ENCODE results near the gene CAMTA1. TPM values are rescaled to one million over a fixed set of nuclear protein-coding genes. Genes with fewer than 3 reads are reported as not detected.

The CAMTA1 gene
- polyA plus RNA-seq, 1 of the 3 experiments (the other 2 are of a cell fraction) = 63.1 TPM

- WGBS (ENCODE audit: low lambda C conversion rate) = 54% methylated on average over 11 of the region's 14 CpGs
- no peak overlapping the region for H3K9ac ChIP-seq
- H3K4me3 ChIP-seq (ENCODE audit: low read depth in 2 of 2, low read length in 1 of 2) = no peak overlapping the region
- H3K4me1 ChIP-seq (ENCODE audit: control insufficient read depth in 1 of 2, insufficient read depth in 2 of 2, low read depth in 1 of 2, low read length in 1 of 2) = no peaks in the 10 kb centered on the region
- TF ChIP-seq TEAD4 (IDR thresholded peaks at IDR 0.05; ENCODE audit: borderline replicate concordance, insufficient read depth) = no peak
- H3K79me2 ChIP-seq (ENCODE audit: insufficient read depth) = no peaks in the 10 kb centered on the region
- H3K36me3 ChIP-seq (replicated peaks in 1 of 2; ENCODE audit: control insufficient read depth in 1 of 2, insufficient read depth in 2 of 2, low read length in 1 of 2) = no peaks in the 10 kb centered on the region
- H3K4me2 ChIP-seq = no peak overlapping the region
- H4K20me1 ChIP-seq (ENCODE audit: insufficient read depth) = no peaks in the 10 kb centered on the region
- no peaks in the 10 kb centered on the region for H3K27me3 ChIP-seq (ENCODE audit: insufficient read depth)
- ChIA-PET POLR2A (no interaction called here), CTCF (no interaction called here)
- H2AFZ ChIP-seq (ENCODE audit: low read depth) = no peak overlapping the region
- H3K9me3 ChIP-seq = no peaks in the 10 kb centered on the region
- H3K9me2 ChIP-seq = no peaks in the 10 kb centered on the region
- no peaks in the 10 kb centered on the region for H3F3A ChIP-seq (replicated peaks; ENCODE audit: insufficient read depth)
- no peak for DNase-seq
- H3K27ac ChIP-seq (ENCODE audit: low read depth in 2 of 2, low read length in 1 of 2) = no peak overlapping the region
Observed at GRCh38 chr1:6984536-6984935, 199.3 kb downstream of the CAMTA1 start.

DNA sequence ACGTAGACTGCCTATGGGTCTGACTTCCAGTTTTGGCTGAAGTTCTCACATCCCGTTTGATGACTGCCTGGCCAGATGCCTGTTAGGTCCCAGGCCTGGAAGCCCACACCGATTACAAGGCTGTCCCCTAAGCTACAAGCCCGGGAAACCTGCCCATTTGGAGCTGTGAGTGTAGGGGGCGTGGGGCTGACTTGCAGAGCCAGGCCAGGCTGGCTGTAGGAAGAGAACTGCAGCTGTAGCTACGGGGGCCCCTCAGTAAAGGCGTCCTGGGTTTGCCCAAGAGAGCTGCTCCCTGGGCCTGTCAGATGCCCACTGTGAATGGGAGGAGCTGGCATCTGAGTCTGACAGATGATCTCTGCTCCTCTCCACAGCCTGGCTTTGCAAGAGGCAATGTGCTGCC is 199.7 kb downstream of the CAMTA1 start:
- TF ChIP-seq REST (IDR thresholded peaks at IDR 0.05; ENCODE audit: low read depth, low read length) = no peak
- TF ChIP-seq, protein P1, sequence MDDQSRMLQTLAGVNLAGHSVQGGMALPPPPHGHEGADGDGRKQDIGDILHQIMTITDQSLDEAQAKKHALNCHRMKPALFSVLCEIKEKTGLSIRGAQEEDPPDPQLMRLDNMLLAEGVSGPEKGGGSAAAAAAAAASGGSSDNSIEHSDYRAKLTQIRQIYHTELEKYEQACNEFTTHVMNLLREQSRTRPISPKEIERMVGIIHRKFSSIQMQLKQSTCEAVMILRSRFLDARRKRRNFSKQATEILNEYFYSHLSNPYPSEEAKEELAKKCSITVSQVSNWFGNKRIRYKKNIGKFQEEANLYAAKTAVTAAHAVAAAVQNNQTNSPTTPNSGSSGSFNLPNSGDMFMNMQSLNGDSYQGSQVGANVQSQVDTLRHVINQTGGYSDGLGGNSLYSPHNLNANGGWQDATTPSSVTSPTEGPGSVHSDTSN (IDR thresholded peaks at IDR 0.05) = no peak
- TF ChIP-seq MXI1 (IDR thresholded peaks at IDR 0.05; ENCODE audit: low read depth, low read length) = no peak
- no peak for TF ChIP-seq EP300 (IDR thresholded peaks at IDR 0.05; ENCODE audit: borderline replicate concordance in 1 of 2, low read depth in 1 of 2, low read length in 1 of 2)
- no peak for TF ChIP-seq NFIC (IDR thresholded peaks at IDR 0.05; ENCODE audit: borderline replicate concordance)
- TF ChIP-seq EZH2phosphoT487 (IDR thresholded peaks at IDR 0.05; ENCODE audit: borderline replicate concordance, low read depth) = no peak
- TF ChIP-seq GABPA (IDR thresholded peaks at IDR 0.05; ENCODE audit: low read depth) = no peak
- no peak for TF ChIP-seq CHD2 (IDR thresholded peaks at IDR 0.05; ENCODE audit: low read length, partially characterized antibody)
- TF ChIP-seq, protein P2, sequence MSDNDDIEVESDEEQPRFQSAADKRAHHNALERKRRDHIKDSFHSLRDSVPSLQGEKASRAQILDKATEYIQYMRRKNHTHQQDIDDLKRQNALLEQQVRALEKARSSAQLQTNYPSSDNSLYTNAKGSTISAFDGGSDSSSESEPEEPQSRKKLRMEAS (IDR thresholded peaks at IDR 0.05; ENCODE audit: low read depth) = no peak
- no peak for TF ChIP-seq CTCF (IDR thresholded peaks at IDR 0.05)
- TF ChIP-seq, protein P3, sequence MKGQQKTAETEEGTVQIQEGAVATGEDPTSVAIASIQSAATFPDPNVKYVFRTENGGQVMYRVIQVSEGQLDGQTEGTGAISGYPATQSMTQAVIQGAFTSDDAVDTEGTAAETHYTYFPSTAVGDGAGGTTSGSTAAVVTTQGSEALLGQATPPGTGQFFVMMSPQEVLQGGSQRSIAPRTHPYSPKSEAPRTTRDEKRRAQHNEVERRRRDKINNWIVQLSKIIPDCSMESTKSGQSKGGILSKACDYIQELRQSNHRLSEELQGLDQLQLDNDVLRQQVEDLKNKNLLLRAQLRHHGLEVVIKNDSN (IDR thresholded peaks at IDR 0.05; ENCODE audit: borderline replicate concordance, low read depth) = no peak
- TF ChIP-seq TEAD4 (IDR thresholded peaks at IDR 0.05; ENCODE audit: borderline replicate concordance, insufficient read depth) = no peak
- no peak for TF ChIP-seq ZBTB33 (IDR thresholded peaks at IDR 0.05; ENCODE audit: borderline replicate concordance, low read depth)
- TF ChIP-seq TCF12 (IDR thresholded peaks at IDR 0.05) = no peak
- no peak for TF ChIP-seq TAF1 (IDR thresholded peaks at IDR 0.05; ENCODE audit: borderline replicate concordance, low read depth, low read length)
- no peak for TF ChIP-seq ELF1 (IDR thresholded peaks at IDR 0.05)

More for the DNA sequence above, 199.7 kb downstream of the CAMTA1 start:
- Histone ChIP-seq H3K27ac (ENCODE audit: low read depth in 2 of 2, low read length in 1 of 2) (no peak overlapping the region), H4K20me1 (ENCODE audit: insufficient read depth) (no peaks in the 10 kb centered on the region), H3K4me3 (ENCODE audit: low read depth in 2 of 2, low read length in 1 of 2) (no peak overlapping the region), H3K9ac (no peak overlapping the region), H3K4me2 (no peak overlapping the region), H3K4me1 (ENCODE audit: control insufficient read depth in 1 of 2, insufficient read depth in 2 of 2, low read depth in 1 of 2, low read length in 1 of 2) (no peaks in the 10 kb centered on the region), H3K9me3 (no peaks in the 10 kb centered on the region), H3K79me2 (ENCODE audit: insufficient read depth) (no peaks in the 10 kb centered on the region), H2AFZ (ENCODE audit: low read depth) (no peak overlapping the region), H3K9me2 (no peaks in the 10 kb centered on the region), H3F3A (replicated peaks; ENCODE audit: insufficient read depth) (no peaks in the 10 kb centered on the region), H3K36me3 (replicated peaks in 1 of 2; ENCODE audit: control insufficient read depth in 1 of 2, insufficient read depth in 2 of 2, low read length in 1 of 2) (no peaks in the 10 kb centered on the region), H3K27me3 (ENCODE audit: insufficient read depth) (no peaks in the 10 kb centered on the region)
- ChIA-PET POLR2A (no interaction called here), CTCF (no interaction called here)
- WGBS (ENCODE audit: low lambda C conversion rate) = 36% methylated on average over 5 of the region's 7 CpGs
- DNase-seq = no peak
